NOMO-1 treated with dmso at 0.1 percent for 144 hours (cell line): ENCODE results near the gene CDH4.

Source experiments
- DNase-seq: peaks from one replicate; lab custom pipeline; 2025; ENCODE audit not compliant: unreplicated experiment; lab: John Stamatoyannopoulos, UW

CDH4 gene

DNA sequence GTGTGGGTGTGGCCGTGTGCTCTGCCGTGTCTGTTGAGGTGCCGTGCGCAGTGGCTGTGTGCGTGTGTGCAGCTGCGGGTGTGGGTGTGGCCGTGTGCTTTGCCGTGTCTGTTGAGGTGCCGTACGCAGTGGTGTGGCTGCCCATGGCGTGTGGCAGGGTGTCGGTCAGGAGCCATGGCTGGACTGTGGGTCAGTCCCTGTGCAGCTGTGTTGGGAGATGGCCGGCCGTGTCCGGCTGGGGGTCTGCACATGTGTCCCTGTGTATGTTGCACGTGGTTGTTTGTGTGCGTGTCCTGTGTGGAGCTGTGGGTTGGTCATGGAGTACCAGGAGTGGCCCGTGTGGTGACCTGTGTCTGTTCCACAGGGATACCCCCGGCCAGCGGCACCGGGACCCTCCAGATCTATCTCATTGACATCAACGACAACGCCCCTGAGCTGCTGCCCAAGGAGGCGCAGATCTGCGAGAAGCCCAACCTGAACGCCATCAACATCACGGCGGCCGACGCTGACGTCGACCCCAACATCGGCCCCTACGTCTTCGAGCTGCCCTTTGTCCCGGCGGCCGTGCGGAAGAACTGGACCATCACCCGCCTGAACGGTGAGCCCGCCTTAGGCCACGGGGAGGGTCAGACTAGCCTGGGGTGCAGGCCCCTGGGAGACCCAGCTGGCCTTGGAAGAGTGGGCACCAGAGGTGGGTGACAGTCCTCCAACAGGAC lies 675.9 kb downstream of the CDH4 start:
- DNase-seq = no peak

DNA sequence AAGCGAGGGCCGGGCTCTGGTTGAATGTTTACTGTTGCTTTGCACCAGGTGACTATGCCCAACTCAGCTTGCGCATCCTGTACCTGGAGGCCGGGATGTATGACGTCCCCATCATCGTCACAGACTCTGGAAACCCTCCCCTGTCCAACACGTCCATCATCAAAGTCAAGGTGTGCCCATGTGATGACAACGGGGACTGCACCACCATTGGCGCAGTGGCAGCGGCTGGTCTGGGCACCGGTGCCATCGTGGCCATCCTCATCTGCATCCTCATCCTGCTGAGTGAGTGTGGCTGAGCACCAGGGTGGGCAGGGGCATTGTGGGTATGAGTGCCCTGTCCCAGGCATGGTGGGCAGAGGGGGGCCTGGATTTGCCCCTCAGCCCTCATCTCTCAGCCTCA lies 677.5 kb downstream of the CDH4 start:
- no peak for DNase-seq

GRCh38 chr20:61929971-61930666 lies 678.1 kb downstream of the CDH4 start:
- DNase-seq = no peak

DNA sequence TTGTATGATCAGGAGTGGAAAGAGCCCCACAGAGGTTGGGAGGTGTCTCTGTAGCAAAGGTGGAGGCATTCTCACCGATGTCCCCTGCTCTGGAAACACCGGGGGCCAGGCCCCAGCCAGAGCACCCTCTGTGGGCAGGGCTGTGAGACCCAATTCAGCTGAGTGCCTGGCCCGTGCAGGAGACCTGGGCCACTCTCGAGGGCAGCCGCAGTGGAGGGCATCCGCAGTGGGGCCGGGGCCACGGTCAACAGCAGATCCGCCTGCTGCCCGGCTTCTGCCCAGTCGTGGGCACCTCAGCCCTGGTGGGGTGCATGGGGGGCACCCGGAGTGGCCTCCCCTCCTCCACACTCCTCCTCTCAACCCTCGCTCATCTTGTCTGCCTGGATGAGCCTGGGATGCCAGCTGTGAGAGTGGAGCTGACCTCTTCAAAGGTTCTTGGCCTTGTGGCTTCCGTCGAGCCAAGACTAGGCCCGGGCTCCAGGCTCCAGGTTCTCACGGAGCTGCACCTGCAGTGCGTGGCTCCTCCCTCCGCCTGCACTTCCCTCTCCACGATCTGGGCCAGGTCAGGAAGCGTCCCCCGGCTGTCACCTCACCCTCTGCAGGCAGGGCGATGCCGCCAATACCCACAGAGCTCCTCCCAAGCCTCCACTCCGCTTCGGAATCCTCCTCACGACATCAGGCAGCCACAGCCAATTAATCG lies 678.9 kb downstream of the CDH4 start:
- DNase-seq = no peak

GRCh38 chr20:61931476-61932198 lies 679.6 kb downstream of the CDH4 start:
- no peak for DNase-seq

DNA sequence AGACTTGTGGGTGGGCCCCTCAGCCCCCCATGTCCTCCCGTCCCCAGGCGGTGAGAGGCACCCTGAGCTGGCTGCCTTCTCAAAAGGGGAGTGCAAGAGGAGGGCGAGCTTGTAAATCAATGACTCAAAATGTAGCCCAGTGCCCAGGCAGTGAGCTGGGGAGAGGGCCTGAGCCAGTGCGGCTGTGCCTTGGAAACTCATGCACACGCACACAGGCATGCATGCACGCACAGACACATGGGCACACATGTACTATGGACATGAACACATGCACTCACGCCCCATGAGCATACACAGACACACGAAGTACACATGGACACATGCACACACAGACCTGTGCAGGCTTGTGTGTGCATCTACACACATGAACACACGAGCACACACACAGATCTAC lies 680.1 kb downstream of the CDH4 start:
- no peak for DNase-seq

DNA sequence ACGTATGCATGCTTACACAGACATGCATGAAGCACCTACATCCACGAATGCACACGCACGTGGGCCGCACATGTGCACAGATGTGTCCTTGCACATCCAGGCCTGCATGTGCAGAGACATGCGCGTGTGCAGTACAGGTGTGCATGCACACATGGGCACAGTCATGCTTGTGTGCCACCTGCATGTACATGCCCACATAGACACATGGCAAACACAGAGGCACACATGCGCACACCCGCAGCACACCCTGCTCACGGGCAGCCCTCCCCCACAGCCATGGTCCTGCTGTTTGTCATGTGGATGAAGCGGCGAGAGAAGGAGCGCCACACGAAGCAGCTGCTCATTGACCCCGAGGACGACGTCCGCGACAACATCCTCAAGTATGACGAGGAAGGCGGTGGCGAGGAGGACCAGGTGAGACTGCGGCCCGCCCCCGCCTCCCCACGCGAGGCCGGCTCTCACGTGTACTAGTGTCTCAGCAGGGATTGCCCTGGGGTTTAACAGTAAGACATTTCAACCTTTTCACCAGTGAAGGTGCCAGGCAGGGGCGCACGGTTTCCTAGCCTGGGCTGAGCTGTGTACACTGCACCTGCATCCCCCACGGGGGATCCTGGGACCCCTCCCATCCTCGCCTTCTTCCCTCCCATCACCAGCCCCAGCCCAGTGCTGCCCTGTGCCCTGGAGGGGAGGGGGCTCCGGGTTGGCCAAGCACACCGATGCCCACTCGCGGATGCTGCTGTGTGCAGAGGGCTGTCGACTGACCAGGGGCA lies 680.8 kb downstream of the CDH4 start:
- no peak for DNase-seq

GRCh38 chr20:61933481-61933950 lies 681.5 kb downstream of the CDH4 start:
- no peak for DNase-seq

DNA sequence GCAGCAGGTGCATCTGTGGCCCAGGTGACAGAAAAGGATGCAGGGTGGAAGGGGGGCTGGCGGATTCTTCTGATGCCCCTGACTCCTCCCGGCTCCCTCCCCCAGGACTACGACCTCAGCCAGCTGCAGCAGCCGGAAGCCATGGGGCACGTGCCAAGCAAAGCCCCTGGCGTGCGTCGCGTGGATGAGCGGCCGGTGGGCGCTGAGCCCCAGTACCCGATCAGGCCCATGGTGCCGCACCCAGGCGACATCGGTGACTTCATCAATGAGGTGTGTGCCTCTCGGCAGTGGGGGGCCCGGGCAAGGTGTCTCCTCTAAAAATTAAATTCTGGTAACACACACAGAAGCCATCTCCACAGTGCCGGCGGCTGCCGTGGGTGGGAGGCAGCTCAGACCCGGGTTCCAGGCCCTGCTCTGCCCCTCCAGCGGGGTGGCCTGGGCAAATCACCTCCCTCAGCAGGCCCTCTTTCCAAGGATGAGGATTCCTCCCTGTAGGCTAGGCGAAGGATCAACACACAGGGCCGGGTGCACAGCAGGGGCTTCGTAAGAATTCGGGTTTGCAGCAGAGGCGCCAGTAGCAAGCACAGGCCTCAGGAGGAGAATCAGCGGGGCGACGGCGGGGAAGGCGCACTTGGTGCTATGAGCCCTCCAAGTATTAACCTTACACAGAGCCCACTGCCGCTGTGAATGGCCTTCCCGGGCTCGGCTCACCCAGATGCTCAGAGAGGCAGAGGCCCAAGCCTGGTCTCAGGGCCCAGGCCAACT lies 682.1 kb downstream of the CDH4 start:
- DNase-seq = no peak

DNA sequence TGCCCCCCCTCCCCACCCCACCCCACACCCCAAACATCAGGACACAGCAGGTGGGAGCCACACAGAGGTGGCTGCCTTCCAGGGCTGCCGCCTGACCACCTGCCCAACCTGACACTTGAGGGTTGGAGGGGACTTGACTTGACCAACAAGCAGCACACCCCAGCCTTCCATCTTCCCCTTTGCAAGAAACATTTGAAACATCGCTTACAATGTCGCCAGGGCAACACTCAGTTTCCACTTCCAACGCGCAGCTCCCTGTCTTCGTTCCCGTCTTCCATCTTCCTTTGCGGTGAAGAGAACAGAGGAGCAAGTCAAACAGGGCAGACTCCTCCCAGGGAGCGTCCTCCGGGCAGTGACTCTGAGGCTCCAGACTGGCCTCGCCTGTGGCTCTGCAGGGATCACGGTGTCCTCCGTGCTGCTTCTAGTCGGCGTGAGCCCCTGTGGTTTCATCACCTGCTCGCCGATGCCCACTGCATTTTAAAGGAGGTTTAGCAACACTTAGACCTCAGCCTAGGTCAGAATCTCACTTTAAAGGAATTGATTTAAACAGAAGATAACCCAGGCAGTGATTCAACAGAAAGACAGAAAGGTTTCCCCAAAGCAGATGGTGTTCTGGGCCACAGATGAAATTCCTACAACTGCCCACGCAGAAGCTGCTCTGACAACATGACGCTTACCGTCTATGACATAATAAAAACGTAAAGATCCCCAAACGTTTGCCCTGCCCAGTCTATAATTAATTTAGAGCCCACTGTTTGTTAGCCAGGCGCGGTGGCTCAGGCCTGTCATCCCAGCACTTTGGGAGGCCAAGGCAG lies 682.9 kb downstream of the CDH4 start:
- DNase-seq = no peak

GRCh38 chr20:61935926-61936700 lies 684.1 kb downstream of the CDH4 start:
- DNase-seq = no peak

- DNase-seq = no peak
These were observed 684.7 kb downstream of the CDH4 start for GRCh38 chr20:61936701-61937131.

DNA sequence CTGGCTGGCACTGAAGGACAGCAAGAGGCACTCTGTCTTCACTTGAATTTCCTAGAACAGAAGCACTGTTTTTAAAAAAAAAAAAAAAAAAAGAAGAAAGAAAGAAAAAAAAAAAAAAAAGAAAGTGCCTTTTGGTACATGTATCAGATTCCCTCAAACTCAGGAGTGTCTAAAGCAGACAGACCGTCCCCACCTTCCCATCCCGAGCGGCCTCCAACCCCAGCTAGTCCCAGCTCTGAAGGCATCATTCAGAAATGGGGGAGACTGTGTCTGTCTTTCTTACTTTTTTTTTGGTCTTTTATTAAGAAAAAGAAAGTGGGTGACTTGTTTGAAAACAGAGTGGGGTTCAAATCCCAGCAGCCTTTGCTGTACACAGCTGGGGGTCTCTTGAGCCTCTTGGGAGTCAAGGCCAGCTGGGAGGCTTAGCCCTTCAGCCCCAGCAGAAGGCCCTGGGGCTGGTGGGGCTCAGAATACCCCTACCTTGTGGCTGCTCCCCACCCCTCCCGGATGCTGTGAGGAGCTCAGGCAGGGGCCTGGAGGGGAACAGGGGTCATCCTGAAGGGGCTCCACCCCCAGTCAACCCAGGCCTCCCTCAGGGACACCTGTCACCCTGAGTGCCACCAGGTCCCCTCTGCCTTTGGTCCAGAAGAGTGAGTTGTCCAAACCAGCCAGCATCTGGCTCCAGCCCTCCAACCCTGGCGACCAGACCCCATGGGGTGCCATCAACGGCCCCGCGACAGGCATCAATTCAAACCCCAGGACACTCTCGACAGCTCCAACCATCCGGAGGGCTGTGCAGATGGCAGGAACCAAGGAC lies 685.3 kb downstream of the CDH4 start:
- DNase-seq = no peak

DNA sequence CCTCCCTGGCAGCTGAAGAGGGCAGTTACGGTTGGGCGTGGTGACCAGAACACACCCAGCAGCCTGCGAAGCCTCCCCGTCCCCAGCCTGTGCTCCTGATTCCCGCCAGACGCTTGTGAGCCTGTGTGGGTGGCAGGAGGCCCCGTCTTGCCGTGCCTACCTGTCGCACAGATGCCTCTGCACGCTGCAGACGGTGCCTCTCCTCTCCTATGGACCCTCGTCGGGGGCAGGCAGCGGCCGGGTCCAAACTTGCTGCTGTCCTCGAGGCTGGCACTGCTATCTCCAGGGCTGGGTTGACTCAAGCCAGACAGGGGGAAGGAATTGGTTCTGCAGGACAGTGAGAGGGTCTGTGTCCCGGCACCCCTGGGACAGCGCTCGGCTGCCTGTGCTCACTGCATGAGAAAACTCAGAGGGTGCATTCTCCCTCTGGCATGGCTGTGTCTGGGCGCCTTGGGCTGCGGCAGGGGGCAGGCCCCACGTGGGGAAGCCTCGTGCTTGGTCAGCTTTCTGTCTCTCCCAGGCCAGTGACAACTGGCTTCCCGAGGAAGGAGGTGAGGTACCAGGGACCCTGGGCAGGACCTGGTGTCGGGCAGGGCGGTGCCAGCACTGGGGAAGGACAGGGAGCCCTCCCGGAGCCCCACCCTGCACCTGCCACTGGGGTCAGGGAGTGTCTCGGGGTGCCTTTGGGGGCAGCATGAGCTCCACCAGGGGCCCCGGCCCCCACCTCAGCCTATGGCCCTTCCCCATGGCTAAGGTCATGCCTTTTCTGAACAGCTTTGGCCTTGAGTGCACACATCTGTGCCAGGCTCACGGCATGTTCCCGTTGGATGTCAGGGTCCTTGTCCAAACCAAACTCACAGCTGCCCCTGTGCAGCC lies 686.1 kb downstream of the CDH4 start:
- DNase-seq = no peak

DNA sequence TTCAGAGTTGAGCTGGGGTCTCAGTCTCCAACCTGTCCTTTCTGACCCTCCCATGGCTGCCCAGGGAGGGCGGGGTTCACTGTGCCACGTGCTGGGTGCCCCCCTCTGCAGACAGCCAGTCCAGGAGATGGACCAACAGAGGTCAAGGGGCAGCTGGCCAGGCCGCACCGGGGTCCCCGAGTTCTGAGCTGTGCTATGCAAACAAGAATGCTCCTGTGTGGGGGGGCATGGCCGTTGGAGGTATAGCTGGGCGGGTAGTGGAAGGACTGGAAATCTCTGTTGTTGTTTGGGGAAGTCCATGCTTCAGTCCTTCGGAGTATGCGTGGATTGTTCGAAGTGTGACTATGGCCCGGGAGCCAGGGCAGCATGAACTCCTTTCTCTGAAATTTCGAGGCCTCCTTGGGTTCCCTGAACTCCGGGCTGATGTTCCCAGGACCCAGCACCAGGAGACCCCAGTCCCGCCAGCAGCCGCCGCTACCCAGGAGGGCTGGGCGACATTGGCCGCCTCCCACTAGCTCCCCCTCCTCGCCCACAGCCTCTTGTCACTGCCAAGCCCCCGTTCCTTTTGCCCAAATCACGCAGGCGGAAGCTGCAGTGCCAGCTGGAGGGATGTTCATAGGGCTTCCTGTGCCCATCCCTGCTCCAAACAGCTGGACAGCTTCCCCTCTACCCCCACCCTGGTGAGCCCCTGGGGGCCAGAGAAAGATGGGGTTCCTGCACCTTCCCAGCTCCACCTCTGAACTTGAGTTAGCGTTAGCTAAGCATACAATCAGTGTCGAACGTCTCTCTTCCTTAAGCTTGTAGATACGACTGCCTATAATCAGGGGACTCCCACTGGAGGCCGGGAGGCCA lies 687.0 kb downstream of the CDH4 start:
- DNase-seq = no peak
